Right hindlimb (tissue), 1 donor: ENCODE results near the gene TMEM9B.
A peak's percentile ranks its signal among the peaks of the same experiment; 100 is the strongest.
"Not testable (repeated sequence)": the region's sequence is repeated elsewhere in the genome, so short reads cannot be mapped to it uniquely, and the experiment has no call there.

Source experiments
- DNase-seq: peaks from one replicate; pipeline ENCODE4 v3.0.0-alpha.2; 2018

TMEM9B gene

DNA sequence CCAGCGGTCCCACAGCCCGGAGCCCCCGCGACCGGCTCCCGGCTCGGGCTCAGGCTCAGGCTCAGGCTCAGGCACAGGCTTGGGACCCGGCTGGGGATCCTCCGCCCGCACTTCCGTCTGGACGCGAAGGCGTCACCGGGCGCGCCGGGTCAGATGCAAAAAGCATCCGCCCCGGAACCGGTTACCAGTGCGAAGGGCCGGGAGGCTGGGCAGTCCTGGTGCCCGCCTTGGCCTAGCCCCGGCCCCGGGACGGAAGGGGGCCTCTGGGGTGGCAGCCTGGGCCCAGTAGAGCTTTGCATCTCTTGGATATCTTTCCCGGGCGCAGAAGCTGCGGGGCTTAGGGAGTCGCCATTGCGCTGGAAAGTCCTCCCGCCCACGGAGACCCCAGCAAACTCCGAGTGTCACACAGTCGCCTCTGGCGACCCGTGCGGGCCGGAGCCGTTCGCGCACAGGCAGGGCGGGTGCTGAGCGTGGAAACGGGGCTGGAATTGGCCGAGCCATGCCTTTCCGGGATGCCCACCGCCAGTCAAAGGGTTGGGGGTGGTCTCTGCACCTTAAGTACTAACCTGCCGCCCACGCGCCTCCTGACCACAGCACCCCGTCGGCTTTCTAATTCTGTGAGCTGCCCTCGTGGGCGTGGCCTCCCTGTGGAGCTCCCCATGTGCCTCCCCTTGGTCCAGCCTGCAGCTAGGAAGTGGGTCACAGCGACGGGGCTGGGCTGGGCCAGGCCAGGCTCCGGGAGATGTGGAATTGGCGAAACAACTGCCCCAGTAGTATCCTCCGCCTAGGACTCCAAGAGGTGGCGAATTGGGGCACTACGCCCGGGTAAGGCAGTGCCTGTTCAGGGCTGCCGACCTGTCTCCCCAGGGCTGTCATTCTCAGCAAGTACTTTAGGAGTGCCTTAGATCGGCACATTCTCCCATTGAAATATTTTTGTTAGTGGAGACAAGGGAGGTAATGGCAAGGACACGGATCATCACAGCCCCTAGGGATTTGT is at the start of gene TMEM9B:
TMEM9B (minus strand) TSS at position 119 of the 997 bp plus-strand sequence. CDS start 129 bp downstream, outside the sequence.
- peak; percentile 93 for DNase-seq

DNA sequence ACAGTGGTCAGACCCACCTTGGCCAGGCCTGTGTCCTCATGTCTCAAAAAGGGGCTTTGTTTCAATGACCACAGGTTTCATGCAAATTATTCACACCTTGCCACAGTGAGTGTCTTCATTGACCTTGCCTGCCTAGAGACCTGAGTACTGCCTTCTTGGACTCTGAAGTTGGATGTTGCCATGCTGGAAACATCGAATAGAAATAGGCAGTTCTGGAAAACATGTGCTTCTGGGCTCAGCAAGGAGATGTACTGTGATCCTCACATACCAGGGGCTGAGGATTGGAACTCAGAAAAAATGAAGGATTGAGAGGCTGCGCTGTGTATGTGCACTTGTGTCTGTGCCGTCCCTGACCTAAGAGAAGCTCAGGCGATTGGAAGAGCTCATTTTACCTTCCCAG is 49.1 kb upstream of the TMEM9B start:
- no peak for DNase-seq

DNA sequence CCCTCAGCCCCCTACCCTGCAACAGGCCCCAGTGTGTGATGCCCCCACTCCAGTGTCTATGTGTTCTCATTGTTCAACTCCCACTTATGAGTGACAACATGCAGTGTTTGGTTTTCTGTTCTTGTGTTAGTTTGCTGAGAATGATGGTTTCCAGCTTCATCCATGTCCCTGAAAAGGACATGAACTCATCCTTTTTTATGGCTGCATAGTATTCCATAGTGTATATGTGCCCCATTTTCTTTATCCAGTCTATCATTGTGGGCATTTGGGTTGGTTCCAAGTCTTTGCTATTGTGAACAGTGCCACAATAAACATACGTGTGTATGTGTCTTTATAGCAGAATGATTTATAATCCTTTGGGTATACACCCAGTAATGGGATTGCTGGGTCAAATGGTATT is 45.3 kb upstream of the TMEM9B start:
- DNase-seq = not testable (repeated sequence)

DNA sequence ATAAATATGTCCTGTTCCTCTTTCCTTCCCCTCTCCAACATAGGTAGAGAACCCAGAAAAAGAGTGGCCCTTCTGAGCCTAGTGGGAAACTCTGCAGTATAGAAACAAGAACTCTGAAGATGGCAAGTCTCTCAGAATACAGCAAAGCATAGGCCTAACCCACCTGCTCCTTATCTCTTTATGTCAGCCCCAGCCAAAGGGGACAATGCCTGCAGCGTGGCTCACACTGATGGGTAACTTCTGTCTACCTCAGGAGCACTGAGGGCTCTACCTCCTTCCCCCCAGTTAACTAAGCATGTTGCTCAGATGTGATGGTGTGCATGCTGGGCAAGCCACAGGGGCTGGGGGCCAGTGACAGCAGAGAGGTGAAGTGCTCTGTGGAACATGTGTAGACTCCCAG is 44.4 kb upstream of the TMEM9B start:
- no peak for DNase-seq

DNA sequence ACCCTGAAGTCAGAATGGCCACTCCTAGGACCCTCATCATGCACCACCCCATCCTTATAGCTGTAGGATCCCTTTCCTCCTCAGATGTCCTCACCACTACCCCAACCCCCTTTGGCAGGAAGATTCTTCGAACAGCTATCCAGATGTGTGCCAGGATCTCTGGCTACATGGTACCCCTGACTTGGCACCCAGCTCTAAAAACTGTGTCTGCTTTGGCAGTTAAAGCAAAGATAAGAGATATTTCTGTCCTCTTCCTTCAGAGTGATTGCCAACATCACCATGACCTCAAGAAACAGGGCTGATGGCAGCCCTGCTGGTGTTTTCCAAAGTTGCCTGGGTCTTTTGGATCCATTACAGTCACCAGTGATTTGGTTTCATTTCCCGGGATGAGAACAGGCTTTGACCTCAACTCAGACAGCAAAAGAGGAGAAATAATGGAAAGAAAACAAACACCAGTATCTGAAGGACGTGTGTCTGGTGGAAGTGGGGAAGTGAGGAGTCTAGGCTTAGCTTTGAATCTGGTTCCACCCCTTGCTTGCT is 43.8 kb upstream of the TMEM9B start:
- no peak for DNase-seq

DNA sequence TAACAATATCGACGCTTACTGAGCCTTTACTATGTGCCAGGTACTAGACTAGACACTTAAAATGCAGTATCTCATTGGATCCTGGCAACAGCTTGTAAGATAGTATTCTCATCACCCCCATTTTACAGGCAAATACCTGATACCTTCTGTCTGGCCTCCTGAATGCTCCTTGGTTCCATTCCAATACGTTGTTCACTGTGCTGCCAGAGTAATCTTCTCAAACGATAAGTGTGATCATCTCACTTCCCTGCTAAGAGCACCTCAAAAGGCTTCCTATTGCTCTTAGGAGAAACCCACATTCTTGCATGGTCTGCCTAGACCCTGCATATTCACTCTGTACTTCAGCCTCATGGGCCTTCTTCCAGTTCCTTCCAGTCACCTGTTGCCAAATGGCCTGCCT is 40.8 kb upstream of the TMEM9B start:
- no peak for DNase-seq

DNA sequence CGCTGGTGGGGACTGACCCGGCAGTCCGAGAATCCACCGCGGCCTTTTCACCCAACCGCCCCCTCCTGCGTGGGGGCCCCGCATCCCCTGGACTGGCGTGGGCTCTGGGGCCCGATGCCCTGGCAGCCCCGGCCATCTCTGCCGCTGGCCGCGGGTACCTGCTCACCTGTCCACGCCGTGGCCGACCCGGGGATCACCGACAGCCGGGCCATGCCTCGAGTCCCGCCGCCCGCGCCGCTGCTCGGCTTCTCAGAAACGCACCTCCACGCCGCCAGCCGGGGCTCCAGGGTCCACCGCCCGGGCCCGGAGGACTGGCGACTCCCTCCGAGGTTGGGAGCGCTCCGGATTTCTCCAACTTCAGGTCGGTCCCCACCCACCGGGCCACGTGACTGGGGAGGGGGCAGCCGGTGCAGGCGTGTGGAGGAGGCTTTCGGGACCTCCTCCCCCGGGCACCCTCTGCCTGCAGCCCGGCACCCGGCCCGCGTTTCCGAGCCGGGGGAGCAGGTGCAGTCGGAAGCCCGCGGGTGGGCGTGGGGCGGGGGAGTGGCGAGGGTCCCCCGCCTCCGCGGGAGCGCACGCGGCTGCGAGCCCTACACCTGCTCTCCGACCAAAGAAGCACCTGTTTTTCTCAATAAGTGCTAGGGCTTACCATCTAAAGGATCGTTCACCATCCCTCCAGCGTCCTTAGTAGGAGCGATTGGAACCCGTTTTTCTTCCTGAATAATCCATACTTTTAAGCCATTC is 40.1 kb upstream of the TMEM9B start:
- peak; percentile 48 for DNase-seq

DNA sequence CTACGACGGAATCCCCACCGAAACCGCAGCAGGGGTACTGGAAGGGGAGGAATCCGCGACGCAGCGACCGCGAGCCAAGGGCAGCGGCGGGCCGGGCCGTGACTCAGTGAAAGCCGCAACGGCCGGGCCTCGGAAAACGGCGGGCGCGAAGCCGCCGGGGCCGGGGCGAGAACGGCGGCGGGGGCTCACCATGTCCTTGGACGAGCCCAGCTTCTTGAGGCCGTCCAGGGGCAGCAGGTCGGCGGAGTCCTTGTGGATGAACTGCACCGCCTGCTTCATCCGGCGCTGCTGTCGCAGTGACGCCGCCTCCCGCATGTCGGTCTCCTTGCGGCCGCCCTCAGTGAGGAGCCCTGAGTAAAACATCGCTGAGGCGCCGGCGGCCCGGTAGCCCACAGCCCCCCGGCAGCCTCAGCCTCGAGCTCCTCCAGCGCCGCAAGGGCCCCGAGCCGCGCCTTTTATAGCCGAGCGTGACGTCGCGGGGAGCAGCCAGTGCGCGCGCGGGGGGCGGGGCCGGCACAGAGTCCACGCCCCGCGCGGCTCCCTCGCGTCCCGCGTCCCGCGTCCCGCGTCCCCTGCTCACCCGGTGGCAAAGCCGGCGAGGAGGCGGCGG is 39.4 kb upstream of the TMEM9B start, which contains the start of gene NRIP3:
NRIP3 (minus strand) TSS at position 429 of the 610 bp plus-strand sequence; CDS start at position 363, 66 bp downstream.
- peak; percentile 76 for DNase-seq

DNA sequence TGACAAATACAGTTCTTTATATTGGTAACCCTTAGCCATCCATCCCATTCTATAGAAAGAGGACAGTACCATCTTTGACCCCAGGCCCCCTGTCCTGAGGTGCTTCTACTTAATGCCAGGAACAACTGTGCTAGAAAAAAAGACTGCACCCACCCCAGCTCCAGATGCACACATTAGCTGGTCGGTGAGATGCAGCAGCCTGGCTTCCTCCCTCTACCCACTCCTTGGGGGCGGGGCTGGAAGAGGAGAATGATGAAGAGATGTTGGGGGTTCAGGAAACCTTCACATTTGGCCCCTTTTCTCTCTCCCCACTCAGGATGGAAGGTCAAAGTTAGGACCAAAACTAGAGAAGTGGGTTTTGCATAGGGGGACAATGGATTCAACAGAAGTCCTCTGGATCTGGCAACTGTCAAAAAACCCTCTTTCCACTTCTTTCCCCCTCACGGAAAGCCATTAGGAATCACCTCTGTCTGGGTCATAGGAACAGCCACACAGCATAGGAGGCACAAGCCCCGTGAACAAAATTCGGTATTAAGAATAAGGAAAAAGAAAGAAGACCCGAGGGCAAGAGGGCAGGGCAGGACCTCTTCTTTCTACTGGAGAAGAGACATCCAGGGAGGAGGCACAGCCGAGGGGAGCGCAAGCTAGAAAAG is 38.8 kb upstream of the TMEM9B start:
- no peak for DNase-seq

DNA sequence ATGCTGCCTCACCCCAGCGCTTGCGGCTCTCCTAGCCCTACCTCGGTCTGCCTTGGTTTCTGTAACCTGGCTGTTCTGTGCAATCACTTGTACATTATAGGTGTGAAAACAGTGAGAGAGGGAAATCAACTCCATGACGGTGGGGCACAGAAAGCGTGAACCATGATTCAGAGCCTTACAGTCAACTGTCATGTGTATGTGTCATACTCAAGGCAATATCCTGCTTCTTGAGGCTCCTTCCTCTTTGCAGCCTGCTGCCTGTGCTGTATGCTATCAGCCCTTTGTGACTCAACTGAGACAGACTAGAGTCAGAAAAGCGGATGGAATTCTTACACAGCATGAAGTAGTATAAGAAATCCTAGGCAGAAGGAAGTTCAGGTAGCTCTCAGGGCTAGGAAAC is 37.5 kb upstream of the TMEM9B start:
- DNase-seq = no peak

DNA sequence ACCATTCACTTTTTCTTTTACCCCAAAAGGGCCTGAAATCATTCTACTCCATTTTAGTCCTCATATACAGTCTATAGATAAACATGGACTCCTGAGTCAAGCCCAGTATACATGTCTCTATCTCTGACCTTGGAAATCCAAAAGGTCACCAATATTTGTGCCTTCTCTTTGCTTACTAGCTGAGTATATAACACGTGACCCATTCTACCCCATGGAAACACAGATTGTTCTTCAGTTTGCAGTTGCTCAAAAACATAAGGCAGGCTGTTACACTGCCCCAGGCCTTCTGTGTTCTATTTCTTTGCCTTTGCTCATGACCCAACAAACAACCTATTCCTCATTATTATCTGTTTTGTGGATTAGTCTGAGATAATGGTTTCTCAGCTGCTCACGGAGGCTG is 33.8 kb upstream of the TMEM9B start:
- no peak for DNase-seq

DNA sequence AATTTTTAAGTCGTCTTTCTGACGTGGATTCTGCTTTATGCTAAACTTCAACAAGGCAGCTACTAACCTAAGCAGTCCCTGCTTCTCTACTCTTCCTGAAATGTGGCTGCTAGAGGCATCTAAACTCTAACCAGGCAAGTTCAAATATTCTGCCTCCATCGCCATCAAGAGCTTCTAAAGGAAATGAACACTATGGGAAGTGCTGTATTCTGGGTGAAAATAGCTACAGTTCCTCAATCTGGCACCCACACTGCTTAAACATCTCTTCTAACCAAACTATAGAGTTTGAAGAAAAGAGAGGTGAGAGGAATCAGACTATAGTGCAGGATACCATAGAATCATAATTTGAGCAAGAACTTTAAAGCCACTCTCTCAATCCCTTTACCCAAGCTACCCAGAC is 33.2 kb upstream of the TMEM9B start:
- DNase-seq = no peak

DNA sequence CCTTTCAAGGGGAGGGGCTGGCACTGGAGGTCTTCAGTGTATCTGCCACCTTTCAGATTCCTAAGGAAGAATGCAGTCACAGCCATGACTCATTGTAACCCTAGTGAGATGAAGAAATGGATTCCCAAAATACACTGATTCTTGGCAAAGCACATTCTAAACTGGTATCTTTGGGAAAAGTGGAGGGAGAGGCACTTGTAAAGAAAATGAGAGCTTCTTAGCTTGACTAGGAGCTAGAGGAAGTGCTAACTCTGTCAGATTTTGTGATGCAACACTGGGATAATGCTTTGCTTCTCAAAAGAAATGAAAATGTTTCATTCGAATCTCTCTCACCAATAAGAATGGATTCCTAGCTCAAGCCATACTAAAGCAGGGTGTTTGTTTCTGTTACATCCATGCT is 25.2 kb upstream of the TMEM9B start:
- DNase-seq = no peak

DNA sequence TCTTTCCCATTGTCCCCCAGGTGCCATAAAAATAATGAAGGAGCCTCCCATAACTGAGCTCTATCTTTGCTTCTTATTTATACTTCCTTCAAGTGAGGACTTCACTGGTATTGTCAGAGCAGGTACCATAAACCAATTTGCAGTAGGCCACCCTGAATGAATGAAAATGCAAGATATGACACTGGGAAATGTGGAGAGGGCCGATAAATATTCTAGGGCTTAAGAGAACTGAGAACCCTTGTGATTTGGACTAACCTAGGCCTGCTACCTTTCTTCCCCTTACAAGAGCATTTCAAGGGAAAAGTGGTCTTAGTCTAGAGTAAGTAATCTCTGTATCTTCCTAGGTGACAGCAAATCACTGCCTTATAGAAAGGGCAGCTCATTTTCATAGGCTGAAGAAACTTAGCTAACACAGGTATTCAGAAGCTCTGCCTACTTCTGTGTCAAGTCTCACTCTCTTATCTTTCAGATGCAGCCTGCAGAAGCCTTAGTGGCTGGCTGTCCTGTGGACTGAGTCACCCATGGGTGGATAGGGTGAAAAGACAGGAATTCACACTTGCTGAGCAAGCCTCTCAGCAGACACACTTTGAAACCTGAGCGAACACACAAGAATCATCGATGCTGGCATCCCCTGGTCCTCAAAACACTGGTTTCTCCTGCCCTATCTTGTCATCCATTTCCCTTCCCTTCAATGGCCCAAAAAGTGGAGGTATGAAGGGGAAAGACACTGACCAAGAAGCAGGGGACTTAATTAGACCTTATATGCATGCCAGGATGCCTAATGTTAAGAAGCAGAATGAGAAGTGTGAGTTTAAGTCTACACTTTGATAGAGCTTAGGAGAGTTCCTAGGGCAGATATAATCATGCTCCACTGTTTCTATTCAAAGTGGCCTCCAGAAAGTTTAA is 24.3 kb upstream of the TMEM9B start:
- DNase-seq = no peak

DNA sequence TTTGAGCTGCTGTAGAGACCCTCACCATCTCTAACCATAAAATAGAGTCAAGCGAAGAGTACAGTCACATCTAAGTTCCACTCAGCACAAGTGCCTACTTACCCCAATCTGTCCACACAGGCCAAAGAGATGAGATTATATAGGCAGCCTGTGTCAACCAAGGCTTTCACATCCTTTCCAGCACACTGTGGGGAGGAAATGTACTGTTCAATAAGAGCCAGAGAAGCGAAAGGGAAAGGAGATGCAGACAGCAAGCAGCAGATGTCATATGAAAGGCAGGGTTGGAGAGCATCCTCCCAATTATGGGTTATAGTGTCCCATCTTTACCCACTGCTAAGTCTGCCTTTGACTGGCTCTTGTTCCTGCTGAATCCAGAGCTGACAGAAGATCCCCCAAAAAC is 23.2 kb upstream of the TMEM9B start:
- DNase-seq = no peak

DNA sequence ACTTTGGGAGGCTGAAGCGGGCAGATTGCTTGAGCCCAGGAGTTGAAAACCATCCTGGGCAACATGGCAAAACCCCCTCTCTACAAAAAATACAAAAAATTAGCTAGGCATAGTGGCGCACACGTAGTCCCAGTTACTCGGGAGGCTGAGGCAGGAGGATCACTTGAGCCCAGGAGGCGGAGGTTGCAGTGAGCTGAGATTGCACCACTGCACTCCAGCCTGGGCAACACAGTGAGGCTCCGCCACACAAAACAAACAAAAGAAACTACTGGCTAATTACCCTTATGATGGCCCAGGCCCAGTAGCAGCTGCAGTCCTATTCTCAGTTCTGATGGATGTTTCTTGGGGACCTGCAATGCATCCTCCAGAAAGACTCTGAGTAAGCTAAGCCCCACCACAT is 22.5 kb upstream of the TMEM9B start:
- not testable (repeated sequence) for DNase-seq

DNA sequence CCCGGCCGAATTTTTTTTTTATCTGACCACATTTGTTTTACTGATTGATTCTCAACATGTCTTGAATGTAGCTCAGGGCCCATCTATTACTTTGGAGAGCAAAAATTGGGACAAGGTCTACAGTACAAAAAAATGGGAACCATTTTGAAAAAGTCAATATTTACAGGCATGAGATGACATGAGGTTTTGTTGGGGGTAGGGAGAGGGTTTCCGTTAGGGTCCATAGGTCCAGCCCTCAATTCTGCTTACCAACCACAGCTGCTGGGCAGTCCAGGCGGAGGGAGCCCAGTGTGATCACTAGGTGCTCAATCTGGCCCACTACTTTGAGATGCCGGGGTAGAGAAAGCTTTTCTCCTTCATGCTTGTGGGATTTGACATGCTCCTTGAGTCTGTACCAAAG is 21.2 kb upstream of the TMEM9B start:
- no peak for DNase-seq

DNA sequence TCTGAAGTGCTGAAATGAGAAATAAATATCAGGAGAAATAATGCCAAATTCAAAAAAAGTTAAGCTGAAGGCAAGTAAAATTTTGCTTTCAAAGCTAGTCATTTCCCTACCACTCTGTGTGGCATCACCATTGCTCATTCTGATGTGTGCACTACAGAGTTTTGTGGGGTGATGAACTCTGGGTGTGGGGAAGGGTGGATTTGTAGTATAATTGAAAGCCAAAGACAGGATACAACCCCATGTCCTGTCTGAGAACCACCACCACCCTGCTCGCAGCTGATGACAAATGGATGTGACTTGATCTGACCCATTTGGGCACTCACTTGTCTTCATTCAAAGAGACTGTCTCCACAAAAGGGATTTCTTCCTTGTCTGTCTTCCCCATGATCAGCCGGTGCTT is 19.3 kb upstream of the TMEM9B start:
- no peak for DNase-seq

DNA sequence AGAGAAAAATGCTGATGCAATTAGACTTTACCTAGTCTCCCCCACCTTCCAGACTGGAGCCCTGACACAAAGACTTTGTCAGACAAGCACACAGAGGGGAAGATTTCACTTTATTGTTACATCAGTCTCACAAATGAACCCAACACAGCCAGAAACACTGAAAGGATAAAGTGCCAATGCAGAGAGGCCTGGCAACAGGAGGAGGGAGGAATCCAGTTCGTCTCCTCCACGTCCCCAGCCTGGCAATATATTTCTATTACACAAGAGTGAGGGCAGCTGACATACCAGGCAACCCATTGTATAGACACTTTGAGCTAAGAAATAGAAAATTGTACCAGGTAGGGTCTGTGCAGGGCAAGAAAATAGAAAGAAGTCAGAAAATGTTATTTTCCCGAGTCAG is 16.2 kb upstream of the TMEM9B start:
- no peak for DNase-seq

DNA sequence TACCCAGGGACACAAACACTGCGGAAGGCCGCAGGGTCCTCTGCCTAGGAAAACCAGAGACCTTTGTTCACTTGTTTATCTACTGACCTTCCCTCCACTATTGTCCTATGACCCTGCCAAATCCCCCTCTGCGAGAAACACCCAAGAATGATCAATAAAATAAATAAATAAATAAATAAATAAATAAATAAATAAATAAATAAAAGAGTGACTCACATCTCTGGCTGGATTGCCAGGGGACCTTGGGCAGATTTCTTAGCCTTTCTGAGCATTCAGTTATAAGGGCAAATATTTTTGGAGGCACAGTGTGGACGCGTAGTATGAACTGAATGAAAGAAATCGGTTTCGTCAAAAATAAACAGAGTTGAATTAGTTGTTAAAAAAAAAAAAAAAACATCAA is 15.1 kb upstream of the TMEM9B start:
- DNase-seq = not testable (repeated sequence)

DNA sequence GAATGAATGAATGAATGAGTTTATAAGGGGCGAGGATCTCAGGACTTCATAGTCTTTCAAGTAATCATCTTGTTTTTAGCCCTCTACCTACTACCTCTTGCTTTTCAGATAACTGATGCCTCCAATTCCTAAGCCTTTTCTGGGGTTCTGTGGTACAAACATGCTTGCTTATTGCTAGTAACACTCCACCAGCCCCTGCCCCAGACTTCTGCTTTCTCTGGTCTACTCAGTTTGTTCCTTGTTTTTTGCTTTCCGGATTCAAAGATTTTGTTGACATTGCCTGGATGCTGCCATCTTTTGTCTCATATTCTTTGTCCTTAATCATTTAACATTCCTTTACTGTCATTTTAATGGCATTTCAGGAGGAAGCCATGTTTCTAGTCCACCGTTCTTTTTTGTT is 8.9 kb upstream of the TMEM9B start:
- DNase-seq = no peak
